T-helper 2 cell (primary cell): Measurements from ENCODE around the gene IDH3B.
"Not testable (repeated sequence)": the region's sequence is repeated elsewhere in the genome, so short reads cannot be mapped to it uniquely, and the experiment has no call there.

ENCODE experiments used
- DNase-seq, 5 experiments: peaks; one replicate each; pipeline versions ENCODE4 v3.0.0 to v3.0.0-alpha.2; 2012 to 2022
- total RNA-seq, 2 donors: gene quantifications; one replicate each; lab custom pipeline; 2026; lab: John Stamatoyannopoulos, UW

The IDH3B gene
- 62.4 to 69.0 reads per million in 2 donors for total RNA-seq

- peak; percentile 72 to 95 (median 87) for DNase-seq
These were observed at the start of gene IDH3B for GRCh38 chr20:2663887-2664719. Gene IDH3B, minus strand, starts transcription at chr20:2664216. Its CDS starts 28 bp downstream, at chr20:2664188.

- DNase-seq = peak in 2 of 5 experiments; percentile 22 to 42
These were observed 49.3 kb upstream of the IDH3B start for GRCh38 chr20:2713285-2713684.

GRCh38 chr20:2709205-2709981, 45.4 kb upstream of the IDH3B start:
- no peak for DNase-seq

- DNase-seq = no peak
These were observed 44.6 kb upstream of the IDH3B start for GRCh38 chr20:2708665-2709064.

GRCh38 chr20:2708073-2708415, 44.0 kb upstream of the IDH3B start:
- no peak for DNase-seq

GRCh38 chr20:2707353-2708072, 43.5 kb upstream of the IDH3B start:
- DNase-seq = no peak

- DNase-seq = no peak
These were observed 42.8 kb upstream of the IDH3B start for GRCh38 chr20:2706688-2707352.

- DNase-seq = no peak
These were observed 42.1 kb upstream of the IDH3B start for GRCh38 chr20:2705931-2706645.

GRCh38 chr20:2703716-2704475, 39.9 kb upstream of the IDH3B start:
- no peak for DNase-seq

- no peak for DNase-seq
These were observed 37.7 kb upstream of the IDH3B start for GRCh38 chr20:2701671-2702081.

GRCh38 chr20:2700913-2701620, 37.1 kb upstream of the IDH3B start:
- no peak for DNase-seq

- no peak for DNase-seq
These were observed 35.9 kb upstream of the IDH3B start for GRCh38 chr20:2699775-2700413.

GRCh38 chr20:2698912-2699311, 34.9 kb upstream of the IDH3B start:
- DNase-seq = no peak

GRCh38 chr20:2698186-2698817, 34.3 kb upstream of the IDH3B start:
- DNase-seq = no peak

GRCh38 chr20:2697768-2698167, 33.8 kb upstream of the IDH3B start:
- no peak for DNase-seq

GRCh38 chr20:2696646-2697045, 32.6 kb upstream of the IDH3B start:
- no peak for DNase-seq

- DNase-seq = not testable (repeated sequence)
These were observed 32.0 kb upstream of the IDH3B start for GRCh38 chr20:2695984-2696525.

GRCh38 chr20:2695206-2695983, 31.4 kb upstream of the IDH3B start:
- no peak for DNase-seq
